WTC11 (cell line): ENCODE results near the gene TAF15. TPM values are rescaled to one million over a fixed set of nuclear protein-coding genes. Genes with fewer than 3 reads are reported as not detected.
A peak's percentile ranks its signal among the peaks of the same experiment; 100 is the strongest.

Source experiments
- CBFB ChIP-seq: sonication (generic); formaldehyde crosslinking; IDR thresholded peaks from 2 replicates; pipeline ENCODE4 v1.8.1; 2022; ENCODE audit warnings: mild to moderate bottlenecking, low read depth, missing genetic modification reagents
- CREM ChIP-seq: sonication (generic); formaldehyde crosslinking; IDR thresholded peaks from 2 replicates; pipeline ENCODE4 v1.8.1; 2022; ENCODE audit warnings: mild to moderate bottlenecking, missing genetic modification reagents, moderate library complexity
- ELF4 ChIP-seq: sonication (generic); formaldehyde crosslinking; IDR thresholded peaks from 2 replicates; pipeline ENCODE4 v1.8.1; 2022; ENCODE audit warnings: low read depth, mild to moderate bottlenecking, moderate library complexity, missing genetic modification reagents
- ETV6 ChIP-seq: sonication (generic); formaldehyde crosslinking; IDR thresholded peaks from 2 replicates; pipeline ENCODE4 v1.8.1; 2022; ENCODE audit warnings: mild to moderate bottlenecking, missing genetic modification reagents
- FOXP1 ChIP-seq: sonication (generic); formaldehyde crosslinking; IDR thresholded peaks from 2 replicates; pipeline ENCODE4 v1.8.0; 2022; ENCODE audit warnings: missing genetic modification reagents, mild to moderate bottlenecking, moderate library complexity, borderline replicate concordance
- JAZF1 ChIP-seq: fragments of 250-450 bp; sonication (Bioruptor Pico); IDR thresholded peaks from 2 replicates; pipeline ENCODE4 v1.9.0; 2021; ENCODE audit warnings: moderate library complexity, mild to moderate bottlenecking, inconsistent platforms
- MYBL2 ChIP-seq: sonication (generic); formaldehyde crosslinking; IDR thresholded peaks from 2 replicates; pipeline ENCODE4 v1.8.1; 2023; ENCODE audit warnings: mild to moderate bottlenecking, moderate library complexity, missing genetic modification reagents
- NFE2L1 ChIP-seq: sonication (generic); formaldehyde crosslinking; IDR thresholded peaks from 2 replicates; pipeline ENCODE4 v1.8.1; 2023; ENCODE audit warnings: missing genetic modification reagents
- OVOL2 ChIP-seq: fragments of 250-450 bp; sonication (Bioruptor Pico); IDR thresholded peaks from 2 replicates; pipeline ENCODE4 v1.9.0; 2021; ENCODE audit warnings: mild to moderate bottlenecking, borderline replicate concordance
- SMAD3 ChIP-seq: sonication (generic); formaldehyde crosslinking; IDR thresholded peaks from 2 replicates; pipeline ENCODE4 v1.8.0; 2022; ENCODE audit warnings: missing genetic modification reagents, mild to moderate bottlenecking, borderline replicate concordance
- SP1 ChIP-seq: sonication (generic); formaldehyde crosslinking; conservative IDR thresholded peaks from 2 replicates; pipeline ENCODE4 v1.8.1; 2022; ENCODE audit warnings: missing genetic modification reagents
- STAT6 ChIP-seq: sonication (generic); formaldehyde crosslinking; conservative IDR thresholded peaks from 2 replicates; pipeline ENCODE4 v1.8.1; 2023; ENCODE audit warnings: mild to moderate bottlenecking, low read depth, missing genetic modification reagents, moderate library complexity
- ZNF317 ChIP-seq: sonication (generic); formaldehyde crosslinking; IDR thresholded peaks from 2 replicates; pipeline ENCODE4 v1.8.1; 2023; ENCODE audit warnings: low read depth, mild to moderate bottlenecking, moderate library complexity, missing genetic modification reagents, borderline replicate concordance
- ZNF671 ChIP-seq: fragments of 250-450 bp; sonication (Bioruptor Pico); IDR thresholded peaks from 2 replicates; pipeline ENCODE4 v1.8.0; 2021; ENCODE audit warnings: mild to moderate bottlenecking
- total RNA-seq: library from RNA; stranded (reverse); gene quantifications from 3 replicates; pipeline ENCODE4 v1.2.3, GENCODE V29; 2021
- TF ChIP-seq, protein P1 (sequence below): sonication (generic); formaldehyde crosslinking; IDR thresholded peaks from 2 replicates; pipeline ENCODE4 v1.8.1; 2022; ENCODE audit warnings: low read depth, mild to moderate bottlenecking, moderate library complexity, missing genetic modification reagents, borderline replicate concordance
- TF ChIP-seq, protein P2 (sequence below): sonication (generic); formaldehyde crosslinking; IDR thresholded peaks from 2 replicates; pipeline ENCODE4 v1.8.0; 2022; ENCODE audit warnings: mild to moderate bottlenecking, missing genetic modification reagents
- TF ChIP-seq, protein P3 (sequence below): sonication (generic); formaldehyde crosslinking; IDR thresholded peaks from 2 replicates; pipeline ENCODE4 v1.8.0; 2022; ENCODE audit warnings: mild to moderate bottlenecking, missing genetic modification reagents
- TF ChIP-seq, protein P4 (sequence below): fragments of 200-600 bp; IDR thresholded peaks from 2 replicates; pipeline ENCODE4 v1.8.0; 2022; ENCODE audit warnings: antibody characterized with exemption

Gene TAF15
- total RNA-seq, 1 experiment from 2014 or later: 273 TPM

- TF ChIP-seq ETV6: peak; percentile 44; the same call in 1 of the 2 replicates
- TF ChIP-seq ZNF671 (CRISPR knock-in tag): no peak
- TF ChIP-seq MYBL2 (CRISPR knock-in tag): peak; percentile 88
- TF ChIP-seq, protein P1, sequence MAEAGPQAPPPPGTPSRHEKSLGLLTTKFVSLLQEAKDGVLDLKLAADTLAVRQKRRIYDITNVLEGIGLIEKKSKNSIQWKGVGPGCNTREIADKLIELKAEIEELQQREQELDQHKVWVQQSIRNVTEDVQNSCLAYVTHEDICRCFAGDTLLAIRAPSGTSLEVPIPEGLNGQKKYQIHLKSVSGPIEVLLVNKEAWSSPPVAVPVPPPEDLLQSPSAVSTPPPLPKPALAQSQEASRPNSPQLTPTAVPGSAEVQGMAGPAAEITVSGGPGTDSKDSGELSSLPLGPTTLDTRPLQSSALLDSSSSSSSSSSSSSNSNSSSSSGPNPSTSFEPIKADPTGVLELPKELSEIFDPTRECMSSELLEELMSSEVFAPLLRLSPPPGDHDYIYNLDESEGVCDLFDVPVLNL (CRISPR knock-in tag): peak; percentile 61; the same call in 1 of the 2 replicates
- no peak for TF ChIP-seq OVOL2 (CRISPR knock-in tag)
- no peak for TF ChIP-seq STAT6
- TF ChIP-seq, protein P2, sequence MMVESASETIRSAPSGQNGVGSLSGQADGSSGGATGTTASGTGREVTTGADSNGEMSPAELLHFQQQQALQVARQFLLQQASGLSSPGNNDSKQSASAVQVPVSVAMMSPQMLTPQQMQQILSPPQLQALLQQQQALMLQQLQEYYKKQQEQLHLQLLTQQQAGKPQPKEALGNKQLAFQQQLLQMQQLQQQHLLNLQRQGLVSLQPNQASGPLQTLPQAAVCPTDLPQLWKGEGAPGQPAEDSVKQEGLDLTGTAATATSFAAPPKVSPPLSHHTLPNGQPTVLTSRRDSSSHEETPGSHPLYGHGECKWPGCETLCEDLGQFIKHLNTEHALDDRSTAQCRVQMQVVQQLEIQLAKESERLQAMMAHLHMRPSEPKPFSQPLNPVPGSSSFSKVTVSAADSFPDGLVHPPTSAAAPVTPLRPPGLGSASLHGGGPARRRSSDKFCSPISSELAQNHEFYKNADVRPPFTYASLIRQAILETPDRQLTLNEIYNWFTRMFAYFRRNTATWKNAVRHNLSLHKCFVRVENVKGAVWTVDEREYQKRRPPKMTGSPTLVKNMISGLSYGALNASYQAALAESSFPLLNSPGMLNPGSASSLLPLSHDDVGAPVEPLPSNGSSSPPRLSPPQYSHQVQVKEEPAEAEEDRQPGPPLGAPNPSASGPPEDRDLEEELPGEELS (CRISPR knock-in tag): no peak; the same call in 1 of the 2 replicates
- no peak for TF ChIP-seq CREM
- peak; percentile 20; the same call in 1 of the 2 replicates for TF ChIP-seq SP1 (CRISPR knock-in tag)
- no peak for TF ChIP-seq JAZF1 (CRISPR knock-in tag)
- TF ChIP-seq NFE2L1 (CRISPR knock-in tag): peak; percentile 66; the same call in 1 of the 2 replicates
- TF ChIP-seq, protein P3, sequence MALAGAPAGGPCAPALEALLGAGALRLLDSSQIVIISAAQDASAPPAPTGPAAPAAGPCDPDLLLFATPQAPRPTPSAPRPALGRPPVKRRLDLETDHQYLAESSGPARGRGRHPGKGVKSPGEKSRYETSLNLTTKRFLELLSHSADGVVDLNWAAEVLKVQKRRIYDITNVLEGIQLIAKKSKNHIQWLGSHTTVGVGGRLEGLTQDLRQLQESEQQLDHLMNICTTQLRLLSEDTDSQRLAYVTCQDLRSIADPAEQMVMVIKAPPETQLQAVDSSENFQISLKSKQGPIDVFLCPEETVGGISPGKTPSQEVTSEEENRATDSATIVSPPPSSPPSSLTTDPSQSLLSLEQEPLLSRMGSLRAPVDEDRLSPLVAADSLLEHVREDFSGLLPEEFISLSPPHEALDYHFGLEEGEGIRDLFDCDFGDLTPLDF (CRISPR knock-in tag): peak; percentile 53; the same call in 1 of the 2 replicates
- 0 out of 2 replicates have a peak, but pooled peaks have one; percentile 17 for TF ChIP-seq ZNF317 (CRISPR knock-in tag)
- TF ChIP-seq FOXP1 (CRISPR knock-in tag): peak; percentile 79
- TF ChIP-seq, protein P4, sequence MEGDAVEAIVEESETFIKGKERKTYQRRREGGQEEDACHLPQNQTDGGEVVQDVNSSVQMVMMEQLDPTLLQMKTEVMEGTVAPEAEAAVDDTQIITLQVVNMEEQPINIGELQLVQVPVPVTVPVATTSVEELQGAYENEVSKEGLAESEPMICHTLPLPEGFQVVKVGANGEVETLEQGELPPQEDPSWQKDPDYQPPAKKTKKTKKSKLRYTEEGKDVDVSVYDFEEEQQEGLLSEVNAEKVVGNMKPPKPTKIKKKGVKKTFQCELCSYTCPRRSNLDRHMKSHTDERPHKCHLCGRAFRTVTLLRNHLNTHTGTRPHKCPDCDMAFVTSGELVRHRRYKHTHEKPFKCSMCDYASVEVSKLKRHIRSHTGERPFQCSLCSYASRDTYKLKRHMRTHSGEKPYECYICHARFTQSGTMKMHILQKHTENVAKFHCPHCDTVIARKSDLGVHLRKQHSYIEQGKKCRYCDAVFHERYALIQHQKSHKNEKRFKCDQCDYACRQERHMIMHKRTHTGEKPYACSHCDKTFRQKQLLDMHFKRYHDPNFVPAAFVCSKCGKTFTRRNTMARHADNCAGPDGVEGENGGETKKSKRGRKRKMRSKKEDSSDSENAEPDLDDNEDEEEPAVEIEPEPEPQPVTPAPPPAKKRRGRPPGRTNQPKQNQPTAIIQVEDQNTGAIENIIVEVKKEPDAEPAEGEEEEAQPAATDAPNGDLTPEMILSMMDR: peak; percentile 83
- TF ChIP-seq SMAD3 (CRISPR knock-in tag): peak; percentile 72; the same call in 1 of the 2 replicates
- TF ChIP-seq ELF4: no peak
- no peak for TF ChIP-seq CBFB (CRISPR knock-in tag)
Measured at GRCh38 chr17:35764123-35764991, 44.9 kb upstream of the TAF15 start (continued).
